HG03565 (cell line): ENCODE data around the gene MAST4.

ENCODE experiments used
- ATAC-seq: cut with Tn5 transposase; IDR thresholded peaks from one replicate; pipeline ENCODE4 v1.9.1; 2021; ENCODE audit warnings: mild to moderate bottlenecking, moderate library complexity; ENCODE audit not compliant: unreplicated experiment

MAST4 gene

GRCh38 chr5:67216564-67216963 lies 620.4 kb downstream of the MAST4 start:
- no peak for ATAC-seq
